ENCODE measurements around the gene NSD2.

GRCh38 chr4:1933700-1934099 is 62.5 kb downstream of the NSD2 start:
- TF ChIP-seq FOXA1 (IDR thresholded peaks at IDR 0.05) (no peak), ELF4 (IDR thresholded peaks at IDR 0.05) (no peak), FOXM1 (IDR thresholded peaks at IDR 0.05; ENCODE audit: borderline replicate concordance) (no peak), FOXK2 (IDR thresholded peaks at IDR 0.05) (no peak), L3MBTL2 (conservative IDR thresholded peaks at IDR 0.05) (no peak), SUZ12 (IDR thresholded peaks at IDR 0.05) (no peak), TARDBP (IDR thresholded peaks at IDR 0.05) (no peak), SP1 (IDR thresholded peaks at IDR 0.05) (no peak), HDGF (IDR thresholded peaks at IDR 0.05; ENCODE audit: borderline replicate concordance) (no peak), ZNF384 (IDR thresholded peaks at IDR 0.05) (no peak), BHLHE40 (IDR thresholded peaks at IDR 0.05; ENCODE audit: borderline replicate concordance) (no peak), LEF1 (IDR thresholded peaks at IDR 0.05; ENCODE audit: borderline replicate concordance) (no peak)
